K562 (cell line): Measurements from ENCODE around the gene ANKRD31.

Experiments
- AFF4 ChIP-seq: sonication (generic); formaldehyde crosslinking; IDR thresholded peaks from 2 replicates; pipeline ENCODE4 v1.8.0; 2023; ENCODE audit warnings: mild to moderate bottlenecking, missing genetic modification reagents
- BRF2 ChIP-seq: IDR thresholded peaks from 3 replicates; pipeline ENCODE4 v1.6.1; 2011; ENCODE audit warnings: borderline replicate concordance, mild to moderate bottlenecking; ENCODE audit not compliant: insufficient read length, insufficient read depth
- EZH2 ChIP-seq: IDR thresholded peaks from 2 replicates; pipeline ENCODE4 v1.6.1; 2012; ENCODE audit warnings: low read depth, mild to moderate bottlenecking, inconsistent platforms, low read length, borderline replicate concordance
- HMGXB4 ChIP-seq: sonication (generic); formaldehyde crosslinking; IDR thresholded peaks from 2 replicates; pipeline ENCODE4 v1.8.1; 2023; ENCODE audit warnings: mild to moderate bottlenecking, missing genetic modification reagents
- L3MBTL2 ChIP-seq: fragments of 450-650 bp; IDR thresholded peaks from 2 replicates; pipeline ENCODE4 v1.6.1; 2016; ENCODE audit warnings: mild to moderate bottlenecking, moderate library complexity
- POLR2A ChIP-seq: fragments of 450-650 bp; conservative IDR thresholded peaks from 2 replicates; pipeline ENCODE4 v1.6.1; 2016
- POLR2AphosphoS2 ChIP-seq: IDR thresholded peaks from 2 replicates; pipeline ENCODE4 v1.6.1; 2012; ENCODE audit warnings: low read length, improper control_type of control experiment
- POLR2AphosphoS5 ChIP-seq: IDR thresholded peaks from 2 replicates; pipeline ENCODE4 v1.6.1; 2011; ENCODE audit warnings: mild to moderate bottlenecking, low read depth, low read length, moderate library complexity; ENCODE audit not compliant: control insufficient read depth, insufficient read depth
- RAD21 ChIP-seq, 2 experiments: fragments of 250-450 bp in 1 of 2; fragments of 450-650 bp in 1 of 2; sonication (Bioruptor Pico) in 1 of 2; formaldehyde crosslinking in 1 of 2; IDR thresholded peaks in 1 of 2; conservative IDR thresholded peaks in 1 of 2; 2 replicates each; pipeline versions ENCODE4 v1.4.0 to v1.8.0; 2020 to 2022; ENCODE audit warnings: mild to moderate bottlenecking in 2 of 2, moderate library complexity in 1 of 2
- ZBTB1 ChIP-seq: sonication (generic); formaldehyde crosslinking; IDR thresholded peaks from 2 replicates; pipeline ENCODE4 v1.8.1; 2023; ENCODE audit warnings: missing genetic modification reagents, low read depth, mild to moderate bottlenecking, borderline replicate concordance
- ZFP1 ChIP-seq: fragments of 450-650 bp; formaldehyde crosslinking; IDR thresholded peaks from 2 replicates; pipeline ENCODE4 v1.4.0; 2020; ENCODE audit warnings: mild to moderate bottlenecking, mixed read lengths
- ZNF280B ChIP-seq: fragments of 250-450 bp; sonication (Bioruptor Pico); IDR thresholded peaks from 2 replicates; pipeline ENCODE4 v1.5.1; 2021; ENCODE audit warnings: mild to moderate bottlenecking
- ZNF785 ChIP-seq: fragments of 250-450 bp; sonication (Bioruptor Pico); IDR thresholded peaks from 2 replicates; pipeline ENCODE4 v1.4.0; 2020; ENCODE audit warnings: mild to moderate bottlenecking

GRCh38 chr5:75243510-75243909 is 6.8 kb upstream of the ANKRD31 start:
- TF ChIP-seq POLR2AphosphoS5 (no peak), POLR2AphosphoS2 (no peak), ZNF785 (CRISPR knock-in tag) (no peak), HMGXB4 (CRISPR knock-in tag) (no peak), BRF2 (no peak), ZBTB1 (no peak), RAD21 (CRISPR knock-in tag; conservative IDR thresholded peaks at IDR 0.05 in 1 of 2, IDR thresholded peaks at IDR 0.05 in 1 of 2) (no peak), L3MBTL2 (no peak), POLR2A (no peak), EZH2 (no peak), ZNF280B (no peak), AFF4 (CRISPR knock-in tag) (no peak), ZFP1 (CRISPR knock-in tag) (no peak)
